DOHH2 (cell line): Measurements from ENCODE around the gene MED26.

ENCODE experiments used
- H3F3A ChIP-seq: fragments of 200-600 bp; sonication (generic), shearing (Covaris generic); 2 replicates; pipeline ENCODE4 v1.6.0; 2016; ENCODE audit warnings: antibody characterized with exemption, mild to moderate bottlenecking; ENCODE audit not compliant: control insufficient read depth, insufficient read depth
- H3K27ac ChIP-seq: fragments of 200-600 bp; sonication (generic); 2 replicates; pipeline ENCODE4 v1.5.1; 2014; ENCODE audit warnings: low read depth, mild to moderate bottlenecking, low read length, moderate library complexity
- H3K27me3 ChIP-seq: fragments of 200-600 bp; sonication (generic); 2 replicates; pipeline ENCODE4 v1.6.1; 2014; ENCODE audit warnings: mild to moderate bottlenecking, low read length, mixed read lengths; ENCODE audit not compliant: control insufficient read depth
- H3K36me3 ChIP-seq: fragments of 200-600 bp; sonication (generic); 2 replicates; pipeline ENCODE4 v1.6.1; 2014; ENCODE audit warnings: mild to moderate bottlenecking, low read length, moderate library complexity, mixed read lengths; ENCODE audit not compliant: control insufficient read depth
- H3K4me1 ChIP-seq: fragments of 200-600 bp; sonication (generic); 2 replicates; pipeline ENCODE4 v1.6.1; 2014; ENCODE audit warnings: mild to moderate bottlenecking, low read length, mixed read lengths; ENCODE audit not compliant: control insufficient read depth
- H3K4me2 ChIP-seq: fragments of 200-600 bp; sonication (generic); 2 replicates; pipeline ENCODE4 v1.6.0; 2014; ENCODE audit warnings: mild to moderate bottlenecking, low read length, moderate library complexity
- H3K4me3 ChIP-seq: fragments of 200-600 bp; sonication (generic); 2 replicates; pipeline ENCODE4 v1.5.1; 2014; ENCODE audit warnings: mild to moderate bottlenecking, low read length, mixed read lengths
- H3K79me2 ChIP-seq: fragments of 200-600 bp; sonication (generic); 2 replicates; pipeline ENCODE4 v1.6.1; 2014; ENCODE audit warnings: mild to moderate bottlenecking, low read length, mixed read lengths; ENCODE audit not compliant: control insufficient read depth
- H3K9me2 ChIP-seq: fragments of 200-600 bp; sonication (generic); replicated peaks from 2 replicates; pipeline ENCODE4 v1.6.1; 2014; ENCODE audit warnings: mild to moderate bottlenecking, low read length, mixed read lengths; ENCODE audit not compliant: control insufficient read depth
- H3K9me3 ChIP-seq: fragments of 200-600 bp; sonication (generic); 2 replicates; pipeline ENCODE4 v1.6.1; 2014; ENCODE audit warnings: antibody characterized with exemption, low read length, mixed read lengths; ENCODE audit not compliant: control insufficient read depth, insufficient read depth
- H4K20me1 ChIP-seq: fragments of 200-600 bp; sonication (generic); 2 replicates; pipeline ENCODE4 v1.6.0; 2014; ENCODE audit warnings: low read depth, mild to moderate bottlenecking, antibody characterized with exemption, low read length, moderate library complexity; ENCODE audit not compliant: control insufficient read depth, insufficient read depth
- EZH2phosphoT487 ChIP-seq: fragments of 200-600 bp; sonication (generic); IDR thresholded peaks from 2 replicates; pipeline ENCODE4 v1.6.1; 2017; ENCODE audit warnings: borderline replicate concordance, mild to moderate bottlenecking, antibody characterized with exemption, low read length, moderate library complexity, mixed read lengths
- TF ChIP-seq, protein P1 (sequence below): fragments of 200-600 bp; sonication (generic); IDR thresholded peaks from one replicate; pipeline ENCODE4 v1.5.1; 2014; ENCODE audit warnings: antibody characterized with exemption, mild to moderate bottlenecking, low read depth, low read length; ENCODE audit not compliant: poor library complexity, severe bottlenecking

Gene MED26

DNA sequence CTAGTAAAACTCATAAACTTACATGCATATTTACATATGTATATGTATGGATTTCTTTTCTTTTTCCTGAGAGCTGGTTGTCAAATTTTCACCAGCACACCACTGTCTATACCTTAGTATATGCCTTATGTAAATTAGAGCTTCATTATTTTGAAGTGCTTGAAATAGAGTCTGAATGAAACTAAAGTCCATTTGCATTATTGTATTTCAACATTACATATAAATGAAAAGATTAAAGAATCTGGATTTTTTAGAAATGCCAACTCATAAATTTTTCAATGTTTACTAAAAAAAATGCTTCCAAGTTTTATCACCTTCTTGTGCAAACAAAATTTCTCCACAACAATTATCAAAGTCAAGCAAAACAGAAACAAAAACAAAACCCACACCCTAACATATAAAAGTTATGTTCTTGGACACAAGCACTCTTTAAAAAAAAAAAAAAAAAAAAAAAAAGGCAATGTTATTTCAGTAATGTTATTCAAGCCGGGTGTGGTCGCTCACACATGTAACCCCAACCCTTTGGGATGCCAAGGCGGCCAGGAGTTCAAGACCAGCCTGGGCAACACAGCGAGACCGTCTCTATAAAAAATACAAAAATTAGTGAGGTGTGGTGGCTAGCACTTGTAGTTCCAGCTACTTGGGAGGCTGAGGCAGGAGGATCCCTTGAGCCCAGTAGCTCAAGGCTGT lies 18.3 kb downstream of the MED26 start:
- Histone ChIP-seq H3K27ac (no peak overlapping the region), H3K4me3 (no peak overlapping the region), H3K4me2 (no peak overlapping the region), H3K79me2 (peaks cover 99% of the 10 kb centered on the region), H4K20me1 (peaks cover 44% of the 10 kb centered on the region), H3K27me3 (no peaks in the 10 kb centered on the region), H3K9me3 (no peaks in the 10 kb centered on the region), H3K36me3 (peaks cover 28% of the 10 kb centered on the region), H3K4me1 (peaks cover 62% of the 10 kb centered on the region), H3F3A (peaks cover 6% of the 10 kb centered on the region; the same call in 1 of the 2 replicates), H3K9me2 (no peaks in the 10 kb centered on the region)
- TF ChIP-seq EZH2phosphoT487: no peak
- TF ChIP-seq, protein P1, sequence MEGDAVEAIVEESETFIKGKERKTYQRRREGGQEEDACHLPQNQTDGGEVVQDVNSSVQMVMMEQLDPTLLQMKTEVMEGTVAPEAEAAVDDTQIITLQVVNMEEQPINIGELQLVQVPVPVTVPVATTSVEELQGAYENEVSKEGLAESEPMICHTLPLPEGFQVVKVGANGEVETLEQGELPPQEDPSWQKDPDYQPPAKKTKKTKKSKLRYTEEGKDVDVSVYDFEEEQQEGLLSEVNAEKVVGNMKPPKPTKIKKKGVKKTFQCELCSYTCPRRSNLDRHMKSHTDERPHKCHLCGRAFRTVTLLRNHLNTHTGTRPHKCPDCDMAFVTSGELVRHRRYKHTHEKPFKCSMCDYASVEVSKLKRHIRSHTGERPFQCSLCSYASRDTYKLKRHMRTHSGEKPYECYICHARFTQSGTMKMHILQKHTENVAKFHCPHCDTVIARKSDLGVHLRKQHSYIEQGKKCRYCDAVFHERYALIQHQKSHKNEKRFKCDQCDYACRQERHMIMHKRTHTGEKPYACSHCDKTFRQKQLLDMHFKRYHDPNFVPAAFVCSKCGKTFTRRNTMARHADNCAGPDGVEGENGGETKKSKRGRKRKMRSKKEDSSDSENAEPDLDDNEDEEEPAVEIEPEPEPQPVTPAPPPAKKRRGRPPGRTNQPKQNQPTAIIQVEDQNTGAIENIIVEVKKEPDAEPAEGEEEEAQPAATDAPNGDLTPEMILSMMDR: no peak

GRCh38 chr19:16608290-16608739 lies 19.7 kb downstream of the MED26 start:
- H3K27me3 ChIP-seq: no peaks in the 10 kb centered on the region
- H3K27ac ChIP-seq: no peak overlapping the region
- H3K4me2 ChIP-seq: no peak overlapping the region
- H3K4me3 ChIP-seq: no peak overlapping the region
- peaks cover 37% of the 10 kb centered on the region for H3K36me3 ChIP-seq
- peaks cover 53% of the 10 kb centered on the region for H3K4me1 ChIP-seq
- peaks cover 99% of the 10 kb centered on the region for H3K79me2 ChIP-seq
- H3F3A ChIP-seq: peaks cover 6% of the 10 kb centered on the region; the same call in 1 of the 2 replicates
- H3K9me3 ChIP-seq: no peaks in the 10 kb centered on the region
- H3K9me2 ChIP-seq: no peaks in the 10 kb centered on the region
- TF ChIP-seq, protein P1: no peak
- TF ChIP-seq EZH2phosphoT487: no peak
- peaks cover 48% of the 10 kb centered on the region for H4K20me1 ChIP-seq

DNA sequence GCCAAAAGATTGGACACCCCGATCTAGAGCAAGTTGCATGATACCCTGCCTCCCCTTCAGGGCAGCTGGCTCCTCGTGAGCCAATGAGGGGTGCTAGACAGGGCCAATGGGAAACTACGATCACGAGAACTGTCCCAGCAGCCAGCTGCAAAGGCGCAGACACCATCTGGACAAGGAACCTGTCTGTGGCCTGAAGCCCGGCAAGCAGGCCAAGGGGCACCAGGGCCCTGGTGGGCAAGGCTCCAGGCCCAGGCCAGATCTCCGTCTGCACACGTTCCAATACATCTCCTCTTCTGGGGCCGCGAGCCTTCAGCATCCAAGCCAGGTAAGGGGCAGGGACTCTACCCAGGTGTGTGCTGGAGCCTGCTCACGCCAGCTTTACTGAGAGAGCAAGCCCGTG lies 20.2 kb downstream of the MED26 start:
- Histone ChIP-seq H3K4me1 (peaks cover 48% of the 10 kb centered on the region), H3F3A (peaks cover 6% of the 10 kb centered on the region; the same call in 1 of the 2 replicates), H3K9me2 (no peaks in the 10 kb centered on the region), H3K4me3 (no peak overlapping the region), H3K27ac (no peak overlapping the region), H3K79me2 (peaks cover 99% of the 10 kb centered on the region), H4K20me1 (peaks cover 53% of the 10 kb centered on the region), H3K27me3 (no peaks in the 10 kb centered on the region), H3K36me3 (peaks cover 36% of the 10 kb centered on the region), H3K9me3 (no peaks in the 10 kb centered on the region), H3K4me2 (no peak overlapping the region)
- TF ChIP-seq, protein P1: no peak
